Loucy (cell line): ENCODE data around the gene NSD1.
A peak's percentile ranks its signal among the peaks of the same experiment; 100 is the strongest.

Experiments
- H2AFZ ChIP-seq: fragments of 200-600 bp; sonication (generic); 2 replicates; pipeline ENCODE4 v1.6.0; 2016; ENCODE audit warnings: antibody characterized with exemption, mild to moderate bottlenecking, low read length, moderate library complexity
- H3F3A ChIP-seq: fragments of 200-600 bp; 2 replicates; pipeline ENCODE4 v1.6.0; 2016; ENCODE audit warnings: antibody characterized with exemption, low read depth, mild to moderate bottlenecking
- H3K27me3 ChIP-seq: fragments of 200-600 bp; sonication (generic); 2 replicates; pipeline ENCODE4 v1.6.1; 2014; ENCODE audit warnings: low read length, mild to moderate bottlenecking; ENCODE audit not compliant: insufficient read depth, poor library complexity, severe bottlenecking
- H3K36me3 ChIP-seq: fragments of 200-600 bp; sonication (generic); 2 replicates; pipeline ENCODE4 v1.6.1; 2016; ENCODE audit warnings: low read length; ENCODE audit not compliant: insufficient read depth
- H3K4me1 ChIP-seq: fragments of 200-600 bp; sonication (generic); 2 replicates; pipeline ENCODE4 v1.5.1; 2014; ENCODE audit warnings: low read length, mild to moderate bottlenecking; ENCODE audit not compliant: insufficient read depth, poor library complexity, severe bottlenecking
- H3K4me2 ChIP-seq: fragments of 200-600 bp; sonication (generic); 2 replicates; pipeline ENCODE4 v1.6.0; 2014; ENCODE audit warnings: antibody characterized with exemption, low read length, low read depth, mild to moderate bottlenecking; ENCODE audit not compliant: poor library complexity, severe bottlenecking
- H3K4me3 ChIP-seq: fragments of 200-600 bp; sonication (generic); 2 replicates; pipeline ENCODE4 v1.5.1; 2014; ENCODE audit warnings: low read length, mild to moderate bottlenecking, mixed read lengths; ENCODE audit not compliant: poor library complexity, severe bottlenecking
- H3K79me2 ChIP-seq: fragments of 200-600 bp; sonication (generic); 2 replicates; pipeline ENCODE4 v1.6.1; 2014; ENCODE audit warnings: low read length; ENCODE audit not compliant: insufficient read depth
- H3K9ac ChIP-seq: fragments of 200-600 bp; sonication (generic); 2 replicates; pipeline ENCODE4 v1.6.0; 2014; ENCODE audit warnings: mild to moderate bottlenecking, low read depth, low read length, moderate library complexity; ENCODE audit not compliant: poor library complexity, severe bottlenecking
- H3K9me2 ChIP-seq: fragments of 200-600 bp; sonication (generic); replicated peaks from 2 replicates; pipeline ENCODE4 v1.6.1; 2016; ENCODE audit warnings: low read depth, low read length, mixed read lengths
- H3K9me3 ChIP-seq: fragments of 200-600 bp; sonication (generic); 2 replicates; pipeline ENCODE4 v1.6.1; 2014; ENCODE audit warnings: mild to moderate bottlenecking, antibody characterized with exemption, low read length, low read depth; ENCODE audit not compliant: insufficient read depth
- H4K20me1 ChIP-seq: fragments of 200-600 bp; sonication (generic); 2 replicates; pipeline ENCODE4 v1.6.0; 2014; ENCODE audit warnings: antibody characterized with exemption, low read length, mild to moderate bottlenecking; ENCODE audit not compliant: insufficient read depth, poor library complexity, severe bottlenecking
- EZH2phosphoT487 ChIP-seq: fragments of 200-600 bp; IDR thresholded peaks from 2 replicates; pipeline ENCODE4 v1.6.1; 2018; ENCODE audit warnings: antibody characterized with exemption, mild to moderate bottlenecking, moderate library complexity, borderline replicate concordance
- TF ChIP-seq, protein P1 (sequence below): fragments of 200-600 bp; sonication (generic); conservative IDR thresholded peaks from 2 replicates; pipeline ENCODE4 v1.5.1; 2014; ENCODE audit warnings: mild to moderate bottlenecking, antibody characterized with exemption, low read length

Gene NSD1

DNA sequence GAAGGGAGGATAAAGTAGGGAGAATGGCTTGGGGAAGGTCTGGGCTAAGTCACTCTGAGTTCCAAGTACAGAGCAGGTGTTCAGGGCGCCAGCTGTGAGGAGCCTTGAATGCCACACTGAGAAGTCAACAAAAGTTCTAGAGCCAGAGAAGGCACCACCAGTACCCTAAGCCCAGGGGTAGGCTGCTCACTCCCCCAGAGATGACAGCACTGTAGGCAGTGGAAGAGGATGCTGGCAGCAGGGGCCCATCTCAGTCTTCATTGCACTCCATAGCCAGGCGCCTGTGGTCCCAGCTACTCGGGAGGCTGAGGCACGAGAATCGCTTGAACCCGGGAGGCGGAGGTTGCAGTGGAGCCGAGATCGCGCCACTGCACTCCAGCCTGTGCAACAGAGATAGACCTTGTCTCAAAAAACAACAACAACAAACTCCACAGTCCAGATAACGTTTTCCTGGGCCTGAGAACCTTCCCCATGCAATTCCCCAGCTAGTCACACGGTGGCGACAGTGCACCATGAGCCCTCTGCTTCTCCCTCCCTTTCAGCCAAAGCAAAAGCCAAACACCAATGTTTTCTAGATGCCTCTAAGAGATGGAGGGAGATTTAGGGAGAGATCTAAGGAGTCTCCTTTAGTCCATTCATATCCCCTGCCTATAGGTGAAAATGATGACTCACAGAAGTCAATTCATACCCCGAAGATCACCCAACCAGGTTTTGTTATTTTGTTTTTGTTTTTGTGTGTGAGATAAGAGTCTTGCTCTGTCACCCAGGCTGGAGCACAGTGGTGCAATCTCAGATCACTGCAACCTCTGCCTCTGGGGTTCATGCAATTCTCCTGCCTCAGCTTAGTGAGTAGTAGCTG lies 19.8 kb upstream of the NSD1 start:
- Histone ChIP-seq H3K9me3 (no peaks in the 10 kb centered on the region), H3F3A (no peaks in the 10 kb centered on the region), H4K20me1 (no peaks in the 10 kb centered on the region), H3K4me2 (no peak overlapping the region), H3K27me3 (no peaks in the 10 kb centered on the region), H2AFZ (peak overlapping the region; percentile 58; the same call in 1 of the 2 replicates), H3K4me3 (no peak overlapping the region), H3K4me1 (no peaks in the 10 kb centered on the region), H3K9me2 (no peaks in the 10 kb centered on the region), H3K9ac (no peak overlapping the region), H3K79me2 (no peaks in the 10 kb centered on the region), H3K36me3 (no peaks in the 10 kb centered on the region)
- TF ChIP-seq, protein P1, sequence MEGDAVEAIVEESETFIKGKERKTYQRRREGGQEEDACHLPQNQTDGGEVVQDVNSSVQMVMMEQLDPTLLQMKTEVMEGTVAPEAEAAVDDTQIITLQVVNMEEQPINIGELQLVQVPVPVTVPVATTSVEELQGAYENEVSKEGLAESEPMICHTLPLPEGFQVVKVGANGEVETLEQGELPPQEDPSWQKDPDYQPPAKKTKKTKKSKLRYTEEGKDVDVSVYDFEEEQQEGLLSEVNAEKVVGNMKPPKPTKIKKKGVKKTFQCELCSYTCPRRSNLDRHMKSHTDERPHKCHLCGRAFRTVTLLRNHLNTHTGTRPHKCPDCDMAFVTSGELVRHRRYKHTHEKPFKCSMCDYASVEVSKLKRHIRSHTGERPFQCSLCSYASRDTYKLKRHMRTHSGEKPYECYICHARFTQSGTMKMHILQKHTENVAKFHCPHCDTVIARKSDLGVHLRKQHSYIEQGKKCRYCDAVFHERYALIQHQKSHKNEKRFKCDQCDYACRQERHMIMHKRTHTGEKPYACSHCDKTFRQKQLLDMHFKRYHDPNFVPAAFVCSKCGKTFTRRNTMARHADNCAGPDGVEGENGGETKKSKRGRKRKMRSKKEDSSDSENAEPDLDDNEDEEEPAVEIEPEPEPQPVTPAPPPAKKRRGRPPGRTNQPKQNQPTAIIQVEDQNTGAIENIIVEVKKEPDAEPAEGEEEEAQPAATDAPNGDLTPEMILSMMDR = peak; percentile 81
- TF ChIP-seq EZH2phosphoT487 = no peak

DNA sequence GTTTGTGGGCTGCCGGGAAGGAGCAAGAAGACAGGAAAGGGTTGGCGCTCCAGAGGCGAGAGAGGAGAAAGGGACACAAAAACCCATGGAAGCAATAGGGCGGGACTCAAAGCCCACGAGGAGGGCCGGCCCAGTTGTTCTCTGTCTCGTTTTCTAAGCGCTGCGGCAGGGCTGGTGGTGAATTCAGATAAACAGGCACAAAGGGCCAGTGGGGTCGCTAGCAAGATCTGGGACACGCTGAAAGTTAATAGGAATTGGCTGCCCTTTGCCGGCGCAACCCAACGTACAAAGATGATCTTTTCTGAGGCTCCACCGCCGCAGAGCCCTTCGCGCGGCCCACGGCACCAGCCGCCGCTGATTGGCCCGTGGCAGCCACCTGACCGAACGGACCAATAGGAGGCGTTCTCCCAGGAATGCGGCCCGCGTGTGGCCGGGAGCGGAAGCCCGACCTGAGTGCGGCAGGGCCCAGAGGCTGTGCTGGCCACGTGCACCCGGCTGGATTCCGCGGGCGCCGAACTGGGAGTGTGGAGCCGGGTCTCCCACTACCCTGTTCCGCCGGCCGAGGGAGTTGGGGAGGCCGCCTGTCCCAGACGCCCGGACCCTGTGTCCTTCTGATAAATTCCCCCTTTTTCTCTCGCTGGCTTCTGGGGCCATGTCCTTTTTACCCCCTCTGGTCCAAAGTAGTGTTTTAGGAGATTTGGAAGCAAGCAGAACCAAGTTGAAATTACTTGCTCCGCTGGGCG lies 16.8 kb upstream of the NSD1 start:
- H3K4me2 ChIP-seq = peak overlapping the region; percentile 54

DNA sequence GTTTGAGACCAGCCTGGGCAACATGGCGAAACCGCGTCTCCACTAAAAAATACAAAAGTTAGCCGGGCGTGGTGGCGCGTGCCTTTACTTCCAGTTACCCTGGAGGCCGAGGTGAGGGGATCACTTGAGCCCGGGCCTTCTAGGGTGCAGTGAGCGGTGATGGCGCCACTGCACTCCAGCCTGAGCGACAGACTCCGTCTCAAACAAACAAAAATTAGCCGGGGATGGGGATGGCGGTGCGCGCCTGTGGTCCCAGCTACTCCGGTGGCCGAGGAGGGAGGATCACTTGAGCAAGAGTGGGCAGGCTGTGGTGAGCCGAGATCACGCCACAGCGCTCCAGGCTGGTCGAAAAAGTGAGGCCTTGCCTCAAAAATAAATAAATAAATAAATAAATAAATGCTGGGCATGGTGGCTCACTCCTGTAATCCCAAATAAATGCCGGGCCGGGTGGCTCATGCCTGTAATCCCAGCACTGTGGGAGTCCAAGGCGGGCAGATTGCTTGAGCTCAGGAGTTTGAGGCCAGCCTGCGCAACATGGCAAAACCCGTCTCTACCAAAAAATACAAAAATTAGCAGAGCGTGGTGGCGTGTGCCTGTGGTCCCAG lies 16.0 kb upstream of the NSD1 start:
- no peaks in the 10 kb centered on the region for H4K20me1 ChIP-seq
- no peak overlapping the region for H2AFZ ChIP-seq
- no peaks in the 10 kb centered on the region for H3K4me1 ChIP-seq
- no peaks in the 10 kb centered on the region for H3K79me2 ChIP-seq
- H3K4me3 ChIP-seq = no peak overlapping the region
- no peaks in the 10 kb centered on the region for H3K27me3 ChIP-seq
- H3F3A ChIP-seq = no peaks in the 10 kb centered on the region
- peak overlapping the region; percentile 36 for H3K9ac ChIP-seq
- TF ChIP-seq EZH2phosphoT487 = no peak
- TF ChIP-seq, protein P1 = no peak
- peak overlapping the region; percentile 54 for H3K4me2 ChIP-seq
- no peaks in the 10 kb centered on the region for H3K9me2 ChIP-seq
- H3K36me3 ChIP-seq = no peaks in the 10 kb centered on the region
- H3K9me3 ChIP-seq = no peaks in the 10 kb centered on the region

More for the DNA sequence above, 16.8 kb upstream of the NSD1 start:
- H2AFZ ChIP-seq = peak overlapping the region; percentile 80
- peak overlapping the region; percentile 54 for H3K4me3 ChIP-seq
- no peaks in the 10 kb centered on the region for H3K4me1 ChIP-seq
- H3K9me2 ChIP-seq = no peaks in the 10 kb centered on the region
- peak overlapping the region; percentile 59 for H3K9ac ChIP-seq
- H3K27me3 ChIP-seq = no peaks in the 10 kb centered on the region
- H3F3A ChIP-seq = no peaks in the 10 kb centered on the region
- TF ChIP-seq, protein P1 = no peak
- TF ChIP-seq EZH2phosphoT487 = no peak
- H4K20me1 ChIP-seq = no peaks in the 10 kb centered on the region
- H3K79me2 ChIP-seq = no peaks in the 10 kb centered on the region
- H3K36me3 ChIP-seq = no peaks in the 10 kb centered on the region
- H3K9me3 ChIP-seq = no peaks in the 10 kb centered on the region
